Measurements from ENCODE around the gene CRLF3. TPM values are rescaled to one million over a fixed set of nuclear protein-coding genes. Genes with fewer than 3 reads are reported as not detected.

Gene CRLF3
- total RNA-seq, 4 donors from 2014 or later = 7.0 to 18.4 (median 11.4) TPM

DNA sequence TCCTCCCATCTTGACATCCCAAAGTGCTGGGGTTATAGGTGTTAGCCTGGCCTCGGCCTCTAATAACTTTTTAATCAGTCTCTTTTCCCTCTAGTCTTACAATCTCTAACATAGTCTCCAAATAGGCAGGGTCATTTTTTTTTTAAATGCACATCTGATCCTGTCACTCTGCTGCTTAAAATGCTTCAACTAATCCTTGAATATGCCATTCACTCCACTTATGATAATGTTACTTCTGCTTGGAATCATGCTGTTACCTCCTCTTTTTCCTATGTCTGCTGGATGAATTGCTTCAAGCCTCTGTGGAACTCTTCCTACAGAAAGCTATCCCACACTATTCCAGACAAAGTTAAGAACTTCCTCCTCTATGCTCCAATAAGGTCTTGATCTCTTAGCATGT lies 22.8 kb downstream of the CRLF3 start:
- H3K4me3 ChIP-seq = no peak overlapping the region
- no peaks in the 10 kb centered on the region for H3K9me3 ChIP-seq
- TF ChIP-seq POLR2A (IDR thresholded peaks at IDR 0.05) (no peak), EP300 (IDR thresholded peaks at IDR 0.05) (no peak), POLR2AphosphoS5 (IDR thresholded peaks at IDR 0.05) (no peak)
- TF ChIP-seq, protein P1, sequence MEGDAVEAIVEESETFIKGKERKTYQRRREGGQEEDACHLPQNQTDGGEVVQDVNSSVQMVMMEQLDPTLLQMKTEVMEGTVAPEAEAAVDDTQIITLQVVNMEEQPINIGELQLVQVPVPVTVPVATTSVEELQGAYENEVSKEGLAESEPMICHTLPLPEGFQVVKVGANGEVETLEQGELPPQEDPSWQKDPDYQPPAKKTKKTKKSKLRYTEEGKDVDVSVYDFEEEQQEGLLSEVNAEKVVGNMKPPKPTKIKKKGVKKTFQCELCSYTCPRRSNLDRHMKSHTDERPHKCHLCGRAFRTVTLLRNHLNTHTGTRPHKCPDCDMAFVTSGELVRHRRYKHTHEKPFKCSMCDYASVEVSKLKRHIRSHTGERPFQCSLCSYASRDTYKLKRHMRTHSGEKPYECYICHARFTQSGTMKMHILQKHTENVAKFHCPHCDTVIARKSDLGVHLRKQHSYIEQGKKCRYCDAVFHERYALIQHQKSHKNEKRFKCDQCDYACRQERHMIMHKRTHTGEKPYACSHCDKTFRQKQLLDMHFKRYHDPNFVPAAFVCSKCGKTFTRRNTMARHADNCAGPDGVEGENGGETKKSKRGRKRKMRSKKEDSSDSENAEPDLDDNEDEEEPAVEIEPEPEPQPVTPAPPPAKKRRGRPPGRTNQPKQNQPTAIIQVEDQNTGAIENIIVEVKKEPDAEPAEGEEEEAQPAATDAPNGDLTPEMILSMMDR (IDR thresholded peaks at IDR 0.05) = no peak
- no peak for ATAC-seq
- peaks cover 0 to 7% (median 0%) of the 10 kb centered on the region in 3 donors for H3K4me1 ChIP-seq
- peaks cover 0 to 59% of the 10 kb centered on the region in 2 donors for H3K36me3 ChIP-seq
- H3K27ac ChIP-seq = no peak overlapping the region
- no peaks in the 10 kb centered on the region for H3K27me3 ChIP-seq
- 100% methylated on average over 1 of the region's 1 CpG for WGBS, 2 donors (ENCODE audit: low coverage in 1 of 2)

DNA sequence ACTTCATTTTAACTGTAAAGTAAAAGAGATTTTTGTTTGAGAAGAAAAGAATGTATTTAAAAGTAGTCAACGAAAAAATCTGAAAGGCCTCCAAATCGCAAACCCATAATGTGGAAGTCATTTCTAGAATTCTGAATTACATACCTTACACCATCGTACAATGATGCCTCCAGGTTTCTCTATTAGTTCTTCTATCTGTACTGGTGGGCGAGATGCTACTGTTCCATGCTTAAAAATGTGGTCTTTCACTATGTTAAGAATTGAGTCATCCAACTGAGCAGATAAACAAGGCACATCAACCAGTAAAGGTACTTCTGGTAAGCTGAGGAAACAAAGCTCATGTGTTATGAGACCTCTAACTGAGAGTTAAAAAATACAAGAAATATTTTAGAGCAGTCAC lies 28.5 kb downstream of the CRLF3 start:
- H3K27ac ChIP-seq = no peak overlapping the region
- TF ChIP-seq, protein P1 (IDR thresholded peaks at IDR 0.05) = no peak
- no peak for TF ChIP-seq EP300 (IDR thresholded peaks at IDR 0.05)
- no peak for TF ChIP-seq POLR2AphosphoS5 (IDR thresholded peaks at IDR 0.05)
- TF ChIP-seq POLR2A (IDR thresholded peaks at IDR 0.05) = no peak
- peaks cover 0 to 81% of the 10 kb centered on the region in 2 donors for H3K36me3 ChIP-seq
- ATAC-seq = no peak
- H3K9me3 ChIP-seq = no peaks in the 10 kb centered on the region
- H3K4me3 ChIP-seq = no peak overlapping the region
- no peaks in the 10 kb centered on the region for H3K27me3 ChIP-seq
- no peaks in the 10 kb centered on the region for H3K4me1 ChIP-seq
- 85% methylated on average over 4 of the region's 4 CpGs for WGBS, 2 donors (ENCODE audit: low coverage in 1 of 2)

DNA sequence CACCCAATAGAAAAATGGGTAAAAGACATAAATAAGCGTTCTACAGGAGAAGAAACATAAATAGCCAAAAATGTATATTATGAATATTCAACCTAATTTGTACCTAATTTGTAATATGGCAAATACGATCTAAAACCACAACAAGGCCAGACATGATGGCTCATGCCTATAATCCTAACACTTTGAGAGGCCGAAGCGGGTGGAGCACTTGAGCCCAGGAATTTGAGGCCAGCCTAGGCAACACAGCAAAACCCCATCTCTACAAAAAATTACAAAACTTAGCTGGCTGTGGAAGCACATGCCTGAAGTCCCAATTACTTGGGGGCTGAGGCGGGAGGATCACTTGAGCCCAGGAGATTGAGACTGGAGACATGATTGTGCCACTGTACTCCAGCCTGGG lies 30.1 kb downstream of the CRLF3 start:
- no peaks in the 10 kb centered on the region for H3K4me1 ChIP-seq
- 89 to 94% methylated on average over 3 to 5 of the region's 5 CpGs for WGBS, 2 donors (ENCODE audit: low coverage in 1 of 2)
- TF ChIP-seq, protein P1 (IDR thresholded peaks at IDR 0.05) = no peak
- TF ChIP-seq POLR2A (IDR thresholded peaks at IDR 0.05) = no peak
- no peak for TF ChIP-seq EP300 (IDR thresholded peaks at IDR 0.05)
- TF ChIP-seq POLR2AphosphoS5 (IDR thresholded peaks at IDR 0.05) = no peak
- H3K27ac ChIP-seq = no peak overlapping the region
- no peak for ATAC-seq
- H3K36me3 ChIP-seq = peaks cover 0 to 83% of the 10 kb centered on the region in 2 donors
- no peak overlapping the region for H3K4me3 ChIP-seq
- H3K27me3 ChIP-seq = no peaks in the 10 kb centered on the region
- H3K9me3 ChIP-seq = no peaks in the 10 kb centered on the region

DNA sequence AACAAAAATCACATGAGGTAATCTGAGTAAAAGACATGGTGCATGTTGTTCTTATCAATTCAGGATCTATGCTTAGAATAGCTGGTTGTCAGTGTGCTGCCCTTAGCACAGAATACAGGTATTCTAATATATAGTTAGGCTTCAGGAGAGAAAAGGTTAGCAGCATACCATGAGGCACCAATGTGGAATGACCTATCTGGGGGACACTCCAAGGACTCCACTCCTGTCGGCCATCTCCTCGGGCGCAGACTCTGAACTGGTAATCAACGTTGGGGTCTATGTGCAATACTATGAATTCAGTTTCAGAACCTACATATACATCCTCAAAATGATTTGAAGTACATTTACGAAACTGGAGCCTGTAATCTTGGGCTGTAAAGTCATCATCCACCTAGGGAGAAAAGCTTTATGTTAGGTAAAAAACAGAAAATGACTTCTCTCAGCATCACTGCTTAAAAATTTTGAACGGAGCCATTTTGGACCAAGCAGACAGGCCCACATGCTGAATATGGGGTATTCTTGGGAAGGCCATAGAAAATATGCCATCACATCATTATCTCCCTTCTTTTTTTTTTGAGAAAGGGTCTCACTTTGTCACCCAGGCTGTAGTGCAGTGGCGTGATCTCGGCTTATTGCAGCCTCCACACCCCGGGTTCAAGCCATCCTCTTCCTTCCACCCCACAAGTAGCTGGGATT lies 31.1 kb downstream of the CRLF3 start:
- 79 to 82% methylated on average over 5 to 9 of the region's 9 CpGs for WGBS, 2 donors (ENCODE audit: low coverage in 1 of 2)
- no peak overlapping the region for H3K27ac ChIP-seq
- no peaks in the 10 kb centered on the region for H3K4me1 ChIP-seq
- H3K36me3 ChIP-seq = peaks cover 0 to 89% of the 10 kb centered on the region in 2 donors
- TF ChIP-seq POLR2AphosphoS5 (IDR thresholded peaks at IDR 0.05) (no peak), POLR2A (IDR thresholded peaks at IDR 0.05) (no peak), EP300 (IDR thresholded peaks at IDR 0.05) (no peak)
- TF ChIP-seq, protein P1 (IDR thresholded peaks at IDR 0.05) = no peak
- no peaks in the 10 kb centered on the region for H3K9me3 ChIP-seq
- no peak for ATAC-seq
- H3K27me3 ChIP-seq = no peaks in the 10 kb centered on the region
- no peak overlapping the region for H3K4me3 ChIP-seq

DNA sequence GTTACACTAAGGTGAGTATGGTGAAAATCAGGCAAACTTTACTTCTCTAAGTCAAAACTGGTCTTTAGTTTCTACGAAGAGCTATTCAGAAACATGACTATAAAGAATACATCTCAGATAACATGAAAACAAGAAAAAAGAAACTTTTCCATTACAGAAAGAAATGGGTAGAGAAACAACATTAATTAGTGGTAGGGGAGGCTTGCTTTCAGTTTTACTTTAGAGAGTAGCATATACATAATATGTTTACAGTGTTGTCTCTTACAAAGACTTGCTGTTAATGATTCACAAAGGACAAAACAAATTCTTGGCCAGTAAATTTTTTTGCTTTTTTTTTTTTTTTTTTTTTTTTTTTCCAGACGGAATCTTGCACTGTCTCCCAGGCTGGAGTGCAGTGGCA lies 34.2 kb downstream of the CRLF3 start:
- Histone ChIP-seq H3K4me3 (no peak overlapping the region), H3K36me3 (peaks cover 0 to 93% of the 10 kb centered on the region in 2 donors), H3K27ac (no peak overlapping the region), H3K27me3 (no peaks in the 10 kb centered on the region), H3K4me1 (peaks cover 0 to 21% (median 0%) of the 10 kb centered on the region in 3 donors), H3K9me3 (no peaks in the 10 kb centered on the region)
- no peak for TF ChIP-seq POLR2AphosphoS5 (IDR thresholded peaks at IDR 0.05)
- no peak for TF ChIP-seq POLR2A (IDR thresholded peaks at IDR 0.05)
- TF ChIP-seq, protein P1 (IDR thresholded peaks at IDR 0.05) = no peak
- TF ChIP-seq EP300 (IDR thresholded peaks at IDR 0.05) = no peak
- 70 to 77% methylated on average over 1 to 2 of the region's 2 CpGs for WGBS, 2 donors (ENCODE audit: low coverage in 1 of 2)
- ATAC-seq = no peak

Measured in gastroesophageal sphincter (tissue), 4 donors.